Measurements from ENCODE around the gene HS1BP3. TPM values are rescaled to one million over a fixed set of nuclear protein-coding genes. Genes with fewer than 3 reads are reported as not detected.

HS1BP3 gene
- total and polyA plus RNA-seq, 8 donors, result 13.8 to 105 (median 23.3) TPM

- WGBS, 5 donors, result 73 to 93% (median 91%) methylated on average over 10 of the region's 10 CpGs
- no peak for DNase-seq
- no peaks in the 10 kb centered on the region for H3K36me3 ChIP-seq
- intact Hi-C loops (cut with DNase I; ENCODE audit: low total_unique reads), result no loop called here
- no peak for TF ChIP-seq EP300 (IDR thresholded peaks at IDR 0.05)
- TF ChIP-seq POLR2A (IDR thresholded peaks at IDR 0.05), result no peak
- TF ChIP-seq CTCF (IDR thresholded peaks at IDR 0.05), result no peak
- no peak for TF ChIP-seq POLR2AphosphoS5 (IDR thresholded peaks at IDR 0.05)
- peaks cover 2 to 19% (median 14%) of the 10 kb centered on the region in 4 donors for H3K4me1 ChIP-seq
- H3K9me3 ChIP-seq, result no peaks in the 10 kb centered on the region
- H3K27ac ChIP-seq, result peak overlapping the region in 3 of 5 donors; percentile 9 to 29 (median 15)
- no peaks in the 10 kb centered on the region for H3K27me3 ChIP-seq
- H3K4me3 ChIP-seq, result no peak overlapping the region
Observed at GRCh38 chr2:20571231-20571630, 79.7 kb downstream of the HS1BP3 start.

- TF ChIP-seq CTCF (IDR thresholded peaks at IDR 0.05) (no peak), EP300 (IDR thresholded peaks at IDR 0.05) (no peak), POLR2A (IDR thresholded peaks at IDR 0.05) (no peak), POLR2AphosphoS5 (IDR thresholded peaks at IDR 0.05) (no peak)
- H3K27me3 ChIP-seq, result no peaks in the 10 kb centered on the region
- intact Hi-C loops (cut with DNase I; ENCODE audit: low total_unique reads), result no loop called here
- no peaks in the 10 kb centered on the region for H3K9me3 ChIP-seq
- 93 to 100% (median 97%) methylated on average over 6 of the region's 6 CpGs for WGBS, 5 donors
- H3K4me3 ChIP-seq, result no peak overlapping the region
- H3K27ac ChIP-seq, result peak overlapping the region in 2 of 5 donors; percentile 9 to 15
- no peak for DNase-seq
- no peaks in the 10 kb centered on the region for H3K36me3 ChIP-seq
- H3K4me1 ChIP-seq, result peaks cover 4 to 27% (median 11%) of the 10 kb centered on the region in 4 donors
Observed at GRCh38 chr2:20570249-20570648, 80.6 kb downstream of the HS1BP3 start.

- intact Hi-C loops (cut with DNase I; ENCODE audit: low total_unique reads), result no loop called here
- TF ChIP-seq EP300 (IDR thresholded peaks at IDR 0.05) (no peak), POLR2A (IDR thresholded peaks at IDR 0.05) (no peak), POLR2AphosphoS5 (IDR thresholded peaks at IDR 0.05) (no peak), CTCF (IDR thresholded peaks at IDR 0.05) (no peak)
- Histone ChIP-seq H3K4me1 (peaks cover 4 to 27% (median 11%) of the 10 kb centered on the region in 4 donors), H3K4me3 (no peak overlapping the region), H3K9me3 (no peaks in the 10 kb centered on the region), H3K36me3 (no peaks in the 10 kb centered on the region), H3K27ac (peak overlapping the region in 4 of 5 donors; percentile 19 to 73 (median 48)), H3K27me3 (no peaks in the 10 kb centered on the region)
- WGBS, 5 donors, result 65 to 70% (median 66%) methylated on average over 7 of the region's 7 CpGs
- DNase-seq, result no peak
Observed at GRCh38 chr2:20569464-20570223, 81.3 kb downstream of the HS1BP3 start.

- peaks cover 4 to 19% (median 6%) of the 10 kb centered on the region in 4 donors for H3K4me1 ChIP-seq
- TF ChIP-seq EP300 (IDR thresholded peaks at IDR 0.05) (no peak), CTCF (IDR thresholded peaks at IDR 0.05) (no peak), POLR2A (IDR thresholded peaks at IDR 0.05) (no peak), POLR2AphosphoS5 (IDR thresholded peaks at IDR 0.05) (no peak)
- intact Hi-C loops (cut with DNase I; ENCODE audit: low total_unique reads), result no loop called here
- H3K27me3 ChIP-seq, result no peaks in the 10 kb centered on the region
- peak overlapping the region; percentile 8 to 73 (median 45) for H3K27ac ChIP-seq
- H3K4me3 ChIP-seq, result no peak overlapping the region
- no peaks in the 10 kb centered on the region for H3K9me3 ChIP-seq
- DNase-seq, result no peak
- H3K36me3 ChIP-seq, result no peaks in the 10 kb centered on the region
- WGBS, 5 donors, result 72 to 78% (median 76%) methylated on average over 11 to 13 of the region's 13 CpGs
Observed at GRCh38 chr2:20568501-20569463, 82.1 kb downstream of the HS1BP3 start.
